Measurements from ENCODE around the gene PARD3B. TPM values are rescaled to one million over a fixed set of nuclear protein-coding genes. Genes with fewer than 3 reads are reported as not detected.

The PARD3B gene
- total RNA-seq, 1 donor from 2014 or later: 1.6 TPM

GRCh38 chr2:205540036-205540435, 994.8 kb downstream of the PARD3B start:
- DNase-seq (ENCODE audit: low read depth): no peak
- Histone ChIP-seq H3K4me3 (ENCODE audit: low read depth, low read length) (no peak overlapping the region), H3K36me3 (ENCODE audit: control insufficient read depth, insufficient read depth, low read length) (no peaks in the 10 kb centered on the region), H3K27me3 (ENCODE audit: control insufficient read depth, insufficient read depth, low read length) (no peaks in the 10 kb centered on the region)
- TF ChIP-seq, protein P1, sequence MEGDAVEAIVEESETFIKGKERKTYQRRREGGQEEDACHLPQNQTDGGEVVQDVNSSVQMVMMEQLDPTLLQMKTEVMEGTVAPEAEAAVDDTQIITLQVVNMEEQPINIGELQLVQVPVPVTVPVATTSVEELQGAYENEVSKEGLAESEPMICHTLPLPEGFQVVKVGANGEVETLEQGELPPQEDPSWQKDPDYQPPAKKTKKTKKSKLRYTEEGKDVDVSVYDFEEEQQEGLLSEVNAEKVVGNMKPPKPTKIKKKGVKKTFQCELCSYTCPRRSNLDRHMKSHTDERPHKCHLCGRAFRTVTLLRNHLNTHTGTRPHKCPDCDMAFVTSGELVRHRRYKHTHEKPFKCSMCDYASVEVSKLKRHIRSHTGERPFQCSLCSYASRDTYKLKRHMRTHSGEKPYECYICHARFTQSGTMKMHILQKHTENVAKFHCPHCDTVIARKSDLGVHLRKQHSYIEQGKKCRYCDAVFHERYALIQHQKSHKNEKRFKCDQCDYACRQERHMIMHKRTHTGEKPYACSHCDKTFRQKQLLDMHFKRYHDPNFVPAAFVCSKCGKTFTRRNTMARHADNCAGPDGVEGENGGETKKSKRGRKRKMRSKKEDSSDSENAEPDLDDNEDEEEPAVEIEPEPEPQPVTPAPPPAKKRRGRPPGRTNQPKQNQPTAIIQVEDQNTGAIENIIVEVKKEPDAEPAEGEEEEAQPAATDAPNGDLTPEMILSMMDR (IDR thresholded peaks at IDR 0.05; ENCODE audit: insufficient read depth, low read length, severe bottlenecking): no peak
- no peak for FAIRE-seq

GRCh38 chr2:205543262-205543843, 998.1 kb downstream of the PARD3B start:
- no peak for DNase-seq (ENCODE audit: low read depth)
- TF ChIP-seq, protein P1 (IDR thresholded peaks at IDR 0.05; ENCODE audit: insufficient read depth, low read length, severe bottlenecking): no peak
- no peaks in the 10 kb centered on the region for H3K36me3 ChIP-seq (ENCODE audit: control insufficient read depth, insufficient read depth, low read length)
- no peak for FAIRE-seq
- no peak overlapping the region for H3K4me3 ChIP-seq (ENCODE audit: low read depth, low read length)
- no peaks in the 10 kb centered on the region for H3K27me3 ChIP-seq (ENCODE audit: control insufficient read depth, insufficient read depth, low read length)

DNA sequence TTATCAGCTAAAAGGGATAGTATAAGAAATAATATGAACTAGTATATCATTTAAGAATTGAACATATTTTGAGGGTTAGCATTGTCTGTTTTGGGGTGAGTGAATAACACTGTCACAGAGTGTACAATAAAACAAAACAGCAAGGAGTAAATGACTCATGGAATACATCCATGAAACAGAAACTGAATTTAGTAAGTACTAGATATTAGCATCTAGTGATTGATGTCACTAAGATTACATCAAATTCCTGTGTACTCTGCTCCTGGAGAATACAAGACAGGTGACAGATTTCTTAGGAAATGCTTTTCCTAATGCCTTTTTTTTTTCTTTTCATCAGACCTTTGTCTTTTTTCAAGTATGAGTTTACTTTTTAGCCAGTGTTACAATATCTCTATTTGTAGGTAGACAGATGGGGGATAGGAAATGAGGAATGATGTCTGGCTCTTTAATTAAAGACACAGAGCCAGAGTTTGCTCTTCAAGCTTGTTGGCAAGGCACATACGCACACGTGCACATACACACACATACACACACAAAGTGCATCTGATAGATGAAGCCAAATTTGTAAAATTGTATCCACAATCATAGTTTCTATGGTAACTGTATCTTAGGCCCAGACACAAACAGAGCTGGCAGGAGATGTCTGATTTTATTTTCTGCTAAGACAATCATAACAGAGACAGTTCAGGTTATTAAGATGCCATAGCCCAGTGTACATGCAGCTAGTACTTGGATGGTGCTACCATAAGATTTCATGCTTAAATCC, 998.8 kb downstream of the PARD3B start:
- DNase-seq (ENCODE audit: low read depth): no peak
- FAIRE-seq: no peak
- Histone ChIP-seq H3K4me3 (ENCODE audit: low read depth, low read length) (no peak overlapping the region), H3K36me3 (ENCODE audit: control insufficient read depth, insufficient read depth, low read length) (no peaks in the 10 kb centered on the region), H3K27me3 (ENCODE audit: control insufficient read depth, insufficient read depth, low read length) (no peaks in the 10 kb centered on the region)
- TF ChIP-seq, protein P1 (IDR thresholded peaks at IDR 0.05; ENCODE audit: insufficient read depth, low read length, severe bottlenecking): no peak

GRCh38 chr2:205545971-205546816, 1000.9 kb downstream of the PARD3B start:
- TF ChIP-seq, protein P1 (IDR thresholded peaks at IDR 0.05; ENCODE audit: insufficient read depth, low read length, severe bottlenecking): no peak
- H3K4me3 ChIP-seq (ENCODE audit: low read depth, low read length): no peak overlapping the region
- DNase-seq (ENCODE audit: low read depth): no peak
- H3K36me3 ChIP-seq (ENCODE audit: control insufficient read depth, insufficient read depth, low read length): no peaks in the 10 kb centered on the region
- no peak for FAIRE-seq
- no peaks in the 10 kb centered on the region for H3K27me3 ChIP-seq (ENCODE audit: control insufficient read depth, insufficient read depth, low read length)

DNA sequence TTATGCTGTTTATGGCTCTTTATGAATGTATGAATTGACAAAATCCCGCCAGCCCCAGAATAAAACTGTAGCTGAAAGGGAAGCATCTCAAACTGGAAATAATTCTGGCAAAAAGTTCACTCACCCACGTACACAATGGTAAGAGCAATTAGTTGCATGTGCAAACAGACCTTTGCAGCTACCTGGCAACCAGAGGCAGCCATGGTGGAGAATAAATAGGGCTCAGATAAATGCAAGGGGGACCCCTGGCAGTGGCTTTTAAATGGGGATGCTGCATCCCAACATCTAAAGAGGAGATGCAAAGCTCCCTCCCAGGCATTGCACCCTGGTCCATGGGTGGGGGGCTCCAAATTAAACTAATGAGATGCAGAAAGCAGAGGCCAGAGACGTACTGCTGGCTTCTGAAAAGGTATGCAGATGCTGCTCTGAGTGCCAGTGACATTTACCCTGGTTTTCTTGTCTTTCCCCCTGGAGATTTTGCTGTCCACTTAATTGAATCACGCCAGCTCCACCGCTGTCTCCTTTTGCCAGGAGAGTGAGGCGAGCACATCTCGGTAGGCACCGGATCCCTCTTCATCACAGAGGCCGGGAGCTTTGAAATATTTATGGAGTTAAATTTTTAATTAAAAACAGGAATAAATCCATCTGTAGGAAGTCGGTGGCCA, 1010.4 kb downstream of the PARD3B start:
- FAIRE-seq: no peak
- TF ChIP-seq, protein P1 (IDR thresholded peaks at IDR 0.05; ENCODE audit: insufficient read depth, low read length, severe bottlenecking): no peak

More for the DNA sequence above, 1010.4 kb downstream of the PARD3B start:
- Histone ChIP-seq H3K4me3 (ENCODE audit: low read depth, low read length) (no peak overlapping the region), H3K36me3 (ENCODE audit: control insufficient read depth, insufficient read depth, low read length) (no peaks in the 10 kb centered on the region), H3K27me3 (ENCODE audit: control insufficient read depth, insufficient read depth, low read length) (no peaks in the 10 kb centered on the region)
- no peak for DNase-seq (ENCODE audit: low read depth)

All from bronchial epithelial cell (primary cell).